K562 treated with DMSO at 1 percent for 4 hours (cell line): Measurements from ENCODE around the gene CIB2. TPM values are rescaled to one million over a fixed set of nuclear protein-coding genes. Genes with fewer than 3 reads are reported as not detected.

Experiments used
- total RNA-seq: library from RNA; unstranded; fragments of 300-600 nt; gene quantifications from 2 replicates; pipeline ENCODE4 v1.2.3, GENCODE V29; 2022; ENCODE audit not compliant: insufficient read depth

Gene CIB2
- total RNA-seq: 32.1 and 45.2 TPM in 2 replicates

DNA sequence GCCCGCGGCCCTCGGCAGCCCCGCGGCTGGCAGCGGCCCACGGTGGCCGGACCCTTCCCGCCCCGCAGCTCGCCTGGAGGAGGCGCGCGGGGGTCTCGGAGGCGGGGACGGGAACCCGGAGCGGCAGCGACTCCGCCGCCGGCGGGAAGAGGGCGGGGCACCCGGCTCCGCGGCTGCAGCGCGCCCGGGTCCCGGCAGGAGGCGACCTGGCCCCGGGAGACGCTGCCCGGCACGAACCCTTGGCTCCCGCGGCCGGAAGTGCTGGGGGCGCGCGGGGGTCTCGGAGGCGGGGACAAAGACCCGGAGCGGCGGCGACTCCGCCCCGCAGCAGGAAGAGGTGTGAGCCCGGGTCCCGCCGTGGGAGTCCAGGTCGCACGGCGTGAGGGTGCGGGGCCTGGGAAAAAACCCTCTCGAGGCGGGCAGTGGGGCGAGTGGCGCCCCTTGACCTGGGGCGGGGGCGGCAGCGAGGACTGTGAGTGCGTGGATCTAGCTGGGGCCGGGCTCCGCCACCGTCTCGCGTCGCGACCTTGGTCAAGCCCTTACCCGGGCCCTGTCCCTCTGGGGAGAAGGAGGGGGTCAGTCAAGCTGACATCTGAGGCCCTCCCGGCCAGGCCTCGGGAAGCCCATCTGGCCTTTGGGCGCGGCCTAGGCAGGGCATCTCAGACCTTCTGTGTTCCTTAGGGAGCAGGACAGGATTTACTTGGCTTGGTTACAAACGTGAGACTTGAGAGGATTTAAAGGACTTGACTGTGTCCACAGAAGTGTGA, at the start of gene CIB2:
Gene CIB2 (minus strand): TSS at position 151 of the 767 bp plus-strand sequence. CDS start 230 bp downstream, outside the sequence.

DNA sequence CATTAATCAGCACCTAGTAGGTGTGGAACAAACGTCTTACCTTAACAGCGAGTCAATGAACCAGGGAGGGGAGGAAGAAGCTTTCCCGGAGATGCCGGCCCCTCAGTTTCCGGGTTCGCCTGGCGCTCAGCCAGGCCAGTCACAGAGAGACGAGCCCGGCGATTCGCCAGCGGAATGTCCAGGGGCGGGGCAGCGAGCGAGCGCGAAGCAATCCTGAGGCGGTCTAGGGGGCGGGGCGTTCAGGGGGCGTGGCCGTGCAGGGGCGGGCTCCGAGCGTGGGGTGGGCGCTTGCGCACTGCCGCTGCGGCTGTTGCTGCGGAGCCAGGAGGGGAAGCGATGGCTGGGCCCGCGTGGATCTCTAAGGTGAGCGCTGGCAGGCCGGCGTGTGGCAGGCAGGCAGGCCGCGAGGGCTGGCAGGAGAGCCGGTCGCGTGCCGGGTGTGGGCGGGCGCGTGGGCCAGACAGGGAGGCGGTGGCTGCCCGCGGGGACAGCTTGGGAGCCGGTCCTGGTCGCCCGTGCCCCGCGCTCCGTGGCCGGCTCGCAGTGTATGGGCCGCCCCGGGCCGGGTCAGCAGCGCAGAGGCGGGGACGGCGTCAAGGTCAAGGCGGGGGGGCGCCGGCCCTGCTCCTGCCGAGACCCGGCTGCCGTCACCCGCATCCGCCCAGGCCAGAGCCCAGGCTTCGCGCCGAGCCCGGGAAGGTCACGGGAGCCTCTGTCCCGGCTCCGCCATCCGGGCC, 18.0 kb upstream of the CIB2 start, which contains the start of gene IDH3A:
Gene IDH3A (plus strand): TSS at position 295 of the 737 bp plus-strand sequence. CDS start 42 bp downstream, at position 337.

DNA sequence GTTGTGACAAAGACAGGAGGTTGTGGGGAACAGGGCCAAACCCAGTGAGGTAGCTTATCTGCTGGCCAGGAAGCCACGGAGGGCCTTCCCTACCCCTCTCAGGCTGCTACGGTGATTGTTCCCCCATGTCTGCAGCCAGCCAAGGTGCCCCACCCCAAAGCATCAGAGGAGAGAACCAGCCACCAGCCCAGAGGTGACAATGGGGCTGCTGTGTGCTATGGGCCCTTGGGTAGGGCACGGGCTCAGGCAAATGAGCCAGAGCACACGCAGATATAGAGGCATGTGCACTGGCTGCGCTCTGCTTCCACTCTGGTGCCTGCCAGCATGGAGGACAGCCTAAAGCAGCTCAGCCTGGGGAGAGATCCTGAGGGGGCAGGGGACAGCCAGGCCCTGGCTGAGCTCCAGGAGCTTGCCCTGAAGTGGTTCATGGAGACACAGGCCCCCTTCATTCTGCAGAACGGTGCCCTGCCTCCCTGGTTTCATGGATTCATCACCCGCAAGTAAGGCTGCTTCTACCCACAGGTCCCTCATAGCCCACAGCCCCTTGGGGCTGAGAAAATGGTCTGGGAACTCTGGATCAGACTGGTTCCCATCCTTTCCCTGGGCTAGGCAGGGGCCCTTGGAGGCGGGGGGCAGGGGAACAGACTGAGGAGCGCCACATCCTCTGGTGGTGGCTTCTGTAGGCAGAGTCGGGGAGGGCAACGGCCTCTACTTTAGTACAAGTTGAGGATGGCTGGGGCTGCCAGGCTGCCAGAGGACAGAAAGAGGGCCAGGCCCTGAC, 38.8 kb downstream of the CIB2 start, which contains the start of gene SH2D7:
Gene SH2D7 (plus strand): TSS at position 301 of the 781 bp plus-strand sequence. CDS start 24 bp downstream, at position 325.

DNA sequence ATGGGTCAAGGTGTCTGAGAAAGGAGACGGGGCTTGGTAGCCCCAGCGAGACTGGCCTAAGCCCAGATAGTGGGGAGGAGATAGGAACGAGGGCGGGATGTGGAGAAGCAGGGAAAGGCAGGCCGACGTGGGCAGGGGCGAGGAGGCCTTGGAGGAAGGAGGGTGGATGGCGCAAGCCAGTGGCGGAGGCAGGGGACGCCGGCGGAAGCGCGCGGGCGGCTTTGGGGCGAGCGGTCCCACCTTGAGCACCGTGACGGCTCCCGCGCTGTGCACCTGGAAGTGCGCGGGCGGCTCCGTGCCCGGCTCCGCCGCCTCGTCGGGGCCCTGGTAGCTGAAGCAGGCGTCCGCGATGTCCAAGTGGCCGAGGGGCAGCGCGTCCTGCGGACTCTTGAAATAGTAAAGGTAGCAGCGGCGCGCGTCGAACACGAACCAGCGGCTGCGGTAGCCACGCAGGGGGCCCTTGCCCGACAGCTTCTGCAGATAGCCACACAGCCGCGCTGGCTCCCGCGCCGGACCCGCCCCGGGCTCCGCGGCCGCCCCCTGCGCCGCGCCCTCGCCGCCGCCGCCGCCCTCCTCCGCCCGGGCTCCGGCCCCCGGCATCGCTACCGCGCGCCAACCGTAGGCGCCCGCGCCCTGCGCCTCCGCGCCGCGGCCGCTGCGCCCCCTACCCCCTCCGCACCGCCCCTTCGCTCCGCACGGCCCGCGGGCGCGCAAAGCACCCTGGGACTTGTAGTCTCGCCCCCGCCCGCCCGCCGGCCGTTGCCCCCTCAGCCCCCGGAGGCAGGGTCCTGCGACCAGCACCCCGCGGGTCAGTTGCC, 54.0 kb downstream of the CIB2 start, which contains the start of gene TBC1D2B:
Gene TBC1D2B (minus strand): TSS at position 659 of the 818 bp plus-strand sequence. CDS start 59 bp downstream, at position 600.

Other genes starting within 250 kb of the CIB2 start
- gene TBC1D2B, start 53.7 kb downstream of the CIB2 start, total RNA-seq: 8.9 and 10.5 TPM in 2 replicates
- 0.57 TPM in 1 of 2 replicates, not detected in the other for gene SH2D7, start 38.9 kb downstream of the CIB2 start, total RNA-seq
- gene IDH3A, start 17.9 kb upstream of the CIB2 start, total RNA-seq: 33.5 and 37.1 TPM in 2 replicates
- 0.91 and 6.5 TPM in 2 replicates for gene ACSBG1, start 103.1 kb upstream of the CIB2 start, total RNA-seq
- gene DNAJA4, start 133.1 kb upstream of the CIB2 start, total RNA-seq: 0.65 and 0.78 TPM in 2 replicates
- gene SKIC8, start 168.2 kb upstream of the CIB2 start, total RNA-seq: 46.0 and 48.4 TPM in 2 replicates
- not detected in 2 replicates for gene CRABP1, start 208.9 kb upstream of the CIB2 start, total RNA-seq